ENCODE results near the gene ZCRB1.
"Not testable (repeated sequence)": the region's sequence is repeated elsewhere in the genome, so short reads cannot be mapped to it uniquely, and the experiment has no call there.

The ZCRB1 gene

GRCh38 chr12:42325653-42326474, at the start of gene ZCRB1, which contains the start of gene PPHLN1:
TSS of gene ZCRB1 (minus strand) at chr12:42326094. CDS start at chr12:42324102, 1,992 bp downstream.
TSS of gene PPHLN1 (plus strand) at chr12:42326167. CDS start at chr12:42335903, 9,736 bp downstream.
- peak; percentile 66 for DNase-seq

GRCh38 chr12:42373669-42374068, 47.8 kb upstream of the ZCRB1 start:
- DNase-seq = no peak

DNA sequence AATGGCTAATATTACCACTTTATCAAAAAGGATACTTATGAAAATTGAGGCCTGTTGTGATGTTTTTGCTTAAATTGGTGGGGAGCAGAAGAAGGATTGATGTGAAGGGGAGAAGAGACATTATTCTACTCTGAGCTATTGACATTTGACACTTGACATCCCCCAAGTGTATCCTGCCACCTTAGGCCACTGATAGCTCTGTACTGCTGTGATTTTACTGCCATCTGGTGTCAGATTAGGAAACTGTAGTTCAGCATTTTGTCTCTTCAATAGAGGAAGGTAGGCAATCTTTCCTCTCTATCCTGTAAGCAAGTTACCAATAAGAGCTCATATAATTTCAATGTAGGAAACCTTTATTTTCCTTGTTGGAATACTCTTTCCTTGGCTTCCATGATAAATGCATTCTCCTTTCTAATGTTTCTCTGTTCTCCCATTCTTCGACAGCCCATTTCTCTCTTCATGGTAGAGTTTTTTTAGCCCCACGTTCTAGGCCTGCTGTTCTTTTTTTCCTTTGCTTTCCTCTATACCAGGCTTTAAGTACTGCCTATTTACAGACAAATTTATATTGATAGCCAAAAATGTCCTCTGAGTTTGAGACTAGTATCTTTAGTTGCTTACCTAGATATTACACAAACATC, 46.4 kb upstream of the ZCRB1 start:
- DNase-seq = peak; percentile 34

- DNase-seq = no peak
These were observed 44.1 kb upstream of the ZCRB1 start for GRCh38 chr12:42370013-42370412.

DNA sequence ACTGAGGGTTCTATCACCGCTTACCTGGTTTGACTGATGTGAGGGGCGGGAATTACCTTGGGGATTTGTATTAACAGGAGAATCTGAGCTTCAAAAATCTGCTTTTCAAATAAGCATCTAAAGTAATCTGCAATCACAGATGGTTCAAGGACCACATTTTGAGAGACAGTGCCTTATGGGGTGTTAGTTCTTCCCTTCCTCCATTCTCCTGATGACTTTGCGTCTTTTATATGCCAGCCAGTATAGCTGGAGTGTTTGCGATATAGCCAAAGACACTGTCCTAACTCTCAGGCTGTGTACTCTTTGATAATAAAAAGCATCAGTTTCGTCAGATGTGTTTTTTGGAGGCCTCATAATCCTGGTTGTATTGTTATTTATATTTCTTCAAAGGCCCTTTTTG, 39.6 kb upstream of the ZCRB1 start:
- DNase-seq = no peak

GRCh38 chr12:42364692-42365091, 38.8 kb upstream of the ZCRB1 start:
- no peak for DNase-seq

GRCh38 chr12:42362647-42363260, 36.9 kb upstream of the ZCRB1 start:
- DNase-seq = no peak

DNA sequence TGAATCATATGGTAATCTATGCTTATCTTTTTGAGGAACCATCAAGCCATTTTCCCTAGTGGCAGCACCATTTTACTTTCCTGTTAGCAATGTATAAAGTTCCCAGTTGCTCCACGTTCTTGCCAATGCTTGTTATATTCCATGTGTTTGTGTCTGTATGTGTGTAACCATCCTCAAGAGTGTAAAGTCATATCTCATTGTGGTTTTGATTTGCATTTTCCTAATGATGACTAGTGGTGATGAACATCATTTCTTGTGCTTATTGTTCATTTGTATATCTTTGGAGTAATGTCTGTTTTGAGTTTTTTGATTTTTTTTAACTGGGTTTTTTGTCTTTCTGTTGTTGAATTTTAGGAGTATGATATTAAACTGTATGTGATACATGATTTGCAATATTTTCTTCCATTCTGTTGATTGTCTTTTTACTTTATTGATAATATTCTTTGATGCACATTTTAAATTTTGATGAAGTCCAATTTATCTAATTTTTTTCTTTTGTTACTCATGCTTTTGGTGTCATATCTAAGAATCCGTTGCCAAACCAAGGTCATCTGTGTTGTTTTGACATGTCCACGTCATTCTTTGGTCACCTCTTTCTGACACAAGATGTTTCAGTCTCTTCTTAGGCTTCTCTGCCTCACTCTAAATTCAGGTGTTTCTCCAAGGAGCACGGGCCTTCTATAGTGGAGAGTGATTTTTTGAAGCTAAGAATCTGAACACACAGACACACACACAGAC, 36.2 kb upstream of the ZCRB1 start:
- no peak for DNase-seq

GRCh38 chr12:42360747-42361403, 35.0 kb upstream of the ZCRB1 start:
- no peak for DNase-seq

GRCh38 chr12:42356344-42356743, 30.4 kb upstream of the ZCRB1 start:
- DNase-seq = no peak

DNA sequence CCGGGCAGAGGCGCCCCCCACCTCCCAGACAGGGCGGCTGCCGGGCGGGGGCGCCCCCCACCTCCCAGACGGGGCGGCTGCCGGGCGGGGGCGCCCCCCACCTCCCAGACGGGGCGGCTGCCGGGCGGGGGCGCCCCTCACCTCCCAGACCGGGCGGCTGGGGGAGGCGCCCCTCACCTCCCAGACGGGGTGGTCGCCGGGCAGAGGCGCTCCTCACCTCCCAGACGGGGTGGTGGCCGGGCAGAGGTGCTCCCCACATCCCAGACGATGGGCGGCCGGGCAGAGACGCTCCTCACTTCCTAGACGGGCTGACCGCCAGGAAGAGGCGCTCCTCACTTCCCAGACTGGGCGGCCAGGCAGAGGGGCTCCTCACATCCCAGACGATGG, 24.1 kb upstream of the ZCRB1 start:
- DNase-seq = not testable (repeated sequence)

DNA sequence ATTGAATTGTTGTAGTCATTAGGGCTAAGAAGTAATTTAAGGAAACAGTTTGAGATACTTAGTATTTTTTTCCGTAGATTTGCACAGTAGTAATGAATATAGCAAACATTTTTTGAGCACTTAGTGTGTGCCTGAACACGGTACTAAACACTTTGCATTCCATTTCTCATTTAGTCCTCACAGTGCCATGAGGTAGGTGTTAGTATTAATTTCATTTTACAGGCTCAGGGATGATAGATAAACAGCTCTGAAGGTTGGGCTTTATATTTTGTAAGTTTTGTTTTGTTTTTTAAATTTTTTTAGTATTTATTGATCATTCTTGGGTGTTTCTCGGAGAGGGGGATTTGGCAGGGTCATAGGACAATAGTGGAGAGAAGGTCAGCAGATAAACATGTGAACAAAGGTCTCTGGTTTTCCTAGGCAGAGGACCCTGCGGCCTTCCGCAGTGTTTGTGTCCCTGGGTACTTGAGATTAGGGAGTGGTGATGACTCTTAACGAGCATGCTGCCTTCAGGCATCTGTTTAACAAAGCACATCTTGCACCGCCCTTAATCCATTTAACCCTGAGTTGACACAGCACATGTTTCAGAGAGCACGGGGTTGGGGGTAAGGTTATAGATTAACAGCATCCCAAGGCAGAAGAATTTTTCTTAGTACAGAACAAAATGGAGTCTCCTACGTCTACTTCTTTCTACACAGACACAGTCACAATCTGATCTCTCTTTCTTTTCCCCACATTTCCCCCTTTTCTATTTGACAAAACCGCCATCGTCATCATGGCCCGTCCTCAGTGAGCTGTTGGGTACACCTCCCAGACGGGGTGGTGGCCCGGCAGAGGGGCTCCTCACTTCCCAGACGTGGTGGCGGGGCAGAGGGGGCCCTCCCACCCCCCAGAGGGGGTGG, 23.5 kb upstream of the ZCRB1 start:
- not testable (repeated sequence) for DNase-seq

DNA sequence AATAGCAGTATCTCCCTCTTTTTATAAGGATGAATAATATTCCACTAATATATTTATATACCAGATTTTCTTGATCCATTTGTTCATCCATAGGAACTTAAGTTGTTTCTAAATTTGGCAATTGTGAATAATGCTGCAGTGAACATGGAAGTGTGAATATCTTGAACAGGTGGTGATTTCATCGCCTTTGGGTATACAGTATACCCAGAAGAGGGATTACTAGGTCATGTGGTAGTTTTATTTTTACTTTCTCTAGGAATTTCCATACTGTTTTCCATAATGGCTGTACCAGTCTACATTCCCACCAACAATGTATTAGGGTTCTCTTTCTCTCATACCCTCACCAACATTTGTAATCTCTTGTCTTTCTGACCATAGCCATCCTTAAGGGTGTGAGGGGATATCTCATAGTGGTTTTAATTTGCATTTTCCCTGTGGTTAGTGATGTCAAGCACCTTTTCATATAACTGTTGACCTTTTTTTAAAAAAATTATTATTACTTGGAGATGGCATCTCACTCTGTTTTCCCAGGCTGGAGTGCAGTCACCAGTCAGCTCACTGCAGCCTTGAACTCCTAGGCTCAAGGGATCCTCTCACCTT, 20.6 kb upstream of the ZCRB1 start:
- DNase-seq = no peak

DNA sequence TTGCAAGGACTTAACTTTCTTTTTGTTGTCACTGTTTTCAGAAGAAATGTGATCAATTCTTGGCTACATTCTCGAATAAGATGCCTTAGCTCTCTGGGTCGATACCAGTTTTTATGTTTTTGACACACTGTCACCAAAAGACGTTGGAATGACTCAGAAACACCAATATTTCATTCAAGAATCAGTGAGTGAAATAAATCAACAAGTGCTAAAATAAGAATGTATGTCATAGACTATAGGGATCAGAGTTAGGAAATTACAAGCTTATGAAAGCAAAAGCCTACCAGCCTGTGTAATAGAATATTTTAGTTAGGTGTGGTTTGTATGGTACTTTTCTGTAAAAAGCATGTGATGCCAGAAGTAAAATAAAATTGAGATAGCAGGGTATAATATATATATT, 17.8 kb upstream of the ZCRB1 start:
- no peak for DNase-seq

- DNase-seq = no peak
These were observed 16.1 kb upstream of the ZCRB1 start for GRCh38 chr12:42342028-42342427.

- DNase-seq = no peak
These were observed 12.4 kb upstream of the ZCRB1 start for GRCh38 chr12:42338280-42338679.

DNA sequence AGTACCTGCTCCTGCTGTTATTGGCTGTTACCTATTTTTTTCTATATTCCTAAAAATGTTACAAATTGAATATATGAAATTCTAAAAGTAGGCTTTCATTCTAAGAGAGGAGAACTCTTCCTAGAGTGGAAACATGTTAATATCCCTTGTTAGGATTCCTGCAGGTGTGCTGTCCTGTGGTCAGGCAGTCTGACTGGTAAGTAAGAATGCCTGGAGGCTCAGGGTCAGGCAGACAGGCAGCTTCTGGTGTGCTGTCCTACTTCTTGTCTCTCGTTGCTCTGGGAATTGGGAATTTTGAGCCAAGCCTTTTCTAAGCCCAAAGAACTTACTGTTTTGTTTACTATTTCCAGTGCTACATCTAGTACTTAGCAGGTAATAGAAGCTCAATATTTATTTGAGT, 10.4 kb upstream of the ZCRB1 start:
- DNase-seq = no peak

GRCh38 chr12:42332301-42333285, 6.7 kb upstream of the ZCRB1 start:
- DNase-seq = no peak

DNA sequence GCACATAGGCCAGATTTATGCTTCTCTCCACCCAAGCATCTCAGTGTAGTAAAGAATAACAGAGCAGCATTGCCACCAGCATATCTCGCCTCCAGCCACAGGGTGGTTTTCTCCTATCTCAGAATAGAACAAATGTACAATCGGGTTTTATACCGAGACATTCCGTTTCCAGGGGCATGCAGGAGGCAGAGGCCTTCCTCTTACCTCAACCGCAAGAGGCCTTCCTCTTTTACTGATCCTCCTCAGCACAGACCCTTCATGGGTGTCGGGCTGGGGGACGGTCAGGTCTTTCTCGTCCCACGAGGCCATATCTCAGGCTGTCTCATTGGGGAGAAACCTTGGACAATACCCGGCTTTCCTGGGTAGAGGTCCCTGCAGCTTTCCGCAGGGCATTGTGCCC, 4.2 kb upstream of the ZCRB1 start:
- DNase-seq = peak; percentile 30

DNA sequence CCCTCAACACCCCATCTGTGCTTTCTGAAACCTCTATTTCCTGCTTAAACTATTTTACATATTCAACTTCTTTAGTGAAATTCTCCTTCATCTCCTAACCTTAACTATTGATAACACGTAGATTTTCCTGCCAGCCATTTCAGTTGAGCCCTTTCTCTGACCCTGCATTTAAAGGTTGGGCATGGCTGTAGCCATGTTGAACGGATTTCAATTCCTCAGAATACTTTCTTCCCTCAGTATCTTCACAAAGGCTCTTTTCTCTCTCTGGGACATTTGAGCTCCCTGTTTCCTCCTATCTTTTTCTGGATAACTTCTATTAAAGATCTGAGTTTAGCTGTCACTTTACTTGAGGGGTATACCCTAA, 1.3 kb upstream of the ZCRB1 start:
- DNase-seq = no peak
